ENCODE measurements around the gene OSTM1.
A peak's percentile ranks its signal among the peaks of the same experiment; 100 is the strongest.

Gene OSTM1, protein sequence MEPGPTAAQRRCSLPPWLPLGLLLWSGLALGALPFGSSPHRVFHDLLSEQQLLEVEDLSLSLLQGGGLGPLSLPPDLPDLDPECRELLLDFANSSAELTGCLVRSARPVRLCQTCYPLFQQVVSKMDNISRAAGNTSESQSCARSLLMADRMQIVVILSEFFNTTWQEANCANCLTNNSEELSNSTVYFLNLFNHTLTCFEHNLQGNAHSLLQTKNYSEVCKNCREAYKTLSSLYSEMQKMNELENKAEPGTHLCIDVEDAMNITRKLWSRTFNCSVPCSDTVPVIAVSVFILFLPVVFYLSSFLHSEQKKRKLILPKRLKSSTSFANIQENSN

DNA sequence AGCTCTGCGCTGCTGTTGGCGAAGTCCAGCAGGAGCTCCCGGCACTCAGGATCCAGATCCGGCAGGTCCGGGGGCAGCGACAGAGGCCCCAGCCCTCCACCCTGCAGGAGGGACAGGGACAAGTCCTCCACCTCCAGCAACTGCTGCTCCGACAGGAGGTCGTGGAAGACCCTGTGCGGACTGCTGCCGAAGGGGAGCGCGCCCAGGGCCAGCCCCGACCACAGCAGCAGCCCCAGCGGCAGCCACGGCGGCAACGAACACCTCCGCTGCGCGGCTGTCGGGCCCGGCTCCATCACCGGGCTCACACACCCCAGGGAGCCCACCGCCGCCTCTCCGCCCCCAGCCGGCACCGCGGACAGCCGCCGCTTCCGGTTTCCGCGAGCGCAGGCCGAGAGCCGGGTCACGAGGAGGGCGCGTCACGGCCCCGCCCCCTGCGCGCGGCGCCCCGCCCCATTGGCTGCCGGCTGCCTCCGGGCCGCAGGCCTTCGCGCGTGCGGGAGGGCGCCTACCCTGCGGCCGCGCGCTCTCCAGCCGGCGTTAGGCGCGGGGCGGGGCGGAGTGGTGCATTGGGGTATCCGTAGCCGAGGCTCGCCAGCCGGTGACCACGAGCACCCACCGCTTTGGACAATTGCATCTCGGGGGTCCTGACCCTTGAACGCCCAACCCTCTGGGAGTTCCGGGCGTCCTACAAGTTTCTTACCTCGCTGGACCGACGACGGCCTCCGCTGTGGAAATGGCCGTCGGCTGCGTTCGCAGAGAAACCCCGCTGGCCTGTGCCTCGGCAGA is at the start of gene OSTM1:
OSTM1 (minus strand) TSS at position 383 of the 786 bp plus-strand sequence; CDS start at position 293, 90 bp downstream.
- peak; percentile 96 for DNase-seq

DNA sequence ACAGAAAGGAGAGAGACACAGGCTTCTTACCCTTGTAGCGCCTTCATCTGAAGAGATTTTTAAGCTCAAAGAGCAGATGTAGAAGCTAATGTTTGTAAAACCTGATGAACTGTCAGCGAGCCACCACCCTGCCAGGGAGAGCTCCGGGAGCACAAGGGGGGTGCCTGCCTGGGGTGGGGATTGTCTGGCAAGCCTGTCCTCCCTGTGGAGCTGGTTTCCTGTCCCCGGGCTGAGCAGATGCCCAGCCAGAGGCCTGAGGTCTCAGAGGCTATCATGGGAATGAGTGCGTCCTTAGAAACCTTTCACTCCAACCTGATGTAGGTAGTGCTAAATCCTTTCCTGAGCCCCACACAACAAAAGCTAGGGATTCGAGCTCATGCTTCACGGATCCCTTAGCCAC is 49.4 kb upstream of the OSTM1 start:
- no peak for ATAC-seq

More for the DNA sequence above, at the start of gene OSTM1:
- ATAC-seq = peak; percentile 99

DNA sequence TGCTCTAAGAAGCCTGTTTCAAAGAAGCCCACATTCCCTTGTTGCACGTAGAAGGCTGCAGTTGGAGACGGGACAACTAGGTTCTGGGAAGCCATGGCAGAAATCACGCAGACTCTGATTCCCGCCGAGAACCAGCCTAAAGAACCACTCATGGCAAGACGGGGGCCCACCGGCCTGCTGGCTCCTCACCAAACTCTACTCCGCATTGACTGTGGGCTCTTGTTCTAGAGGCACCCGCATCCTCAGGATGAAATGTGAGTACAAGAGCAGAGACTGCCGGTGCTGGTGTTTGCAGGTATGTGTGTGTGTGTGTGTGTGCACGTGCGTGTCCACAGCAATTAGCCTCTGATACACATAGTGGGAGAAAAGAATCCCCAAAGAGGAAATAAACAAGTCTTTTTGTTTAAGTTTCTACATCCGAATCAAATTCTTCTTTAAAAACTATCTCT is 49.0 kb upstream of the OSTM1 start:
- DNase-seq = no peak
- no peak for ATAC-seq

More for the DNA sequence above, 49.4 kb upstream of the OSTM1 start:
- no peak for DNase-seq

DNA sequence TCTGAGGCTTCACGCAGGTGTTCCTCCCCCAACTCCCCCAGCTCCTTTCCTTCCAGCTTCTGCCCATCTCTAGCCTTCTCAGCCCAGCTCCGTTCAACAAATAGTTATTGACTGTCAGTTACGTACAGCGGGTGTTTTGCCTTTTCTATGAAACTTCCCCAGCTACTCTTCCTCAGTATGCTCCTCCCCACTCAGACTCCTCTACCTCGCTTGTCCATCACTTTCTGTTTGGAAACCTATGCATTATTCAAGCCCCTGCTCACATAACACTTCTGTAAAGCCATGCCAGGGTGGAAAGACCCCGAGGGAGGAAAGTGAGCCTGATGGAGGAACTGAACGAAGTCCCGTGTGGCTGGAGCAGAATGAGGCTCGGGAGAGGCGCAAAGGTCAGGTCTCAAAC is 47.1 kb upstream of the OSTM1 start:
- ATAC-seq (no peak), DNase-seq (no peak)

DNA sequence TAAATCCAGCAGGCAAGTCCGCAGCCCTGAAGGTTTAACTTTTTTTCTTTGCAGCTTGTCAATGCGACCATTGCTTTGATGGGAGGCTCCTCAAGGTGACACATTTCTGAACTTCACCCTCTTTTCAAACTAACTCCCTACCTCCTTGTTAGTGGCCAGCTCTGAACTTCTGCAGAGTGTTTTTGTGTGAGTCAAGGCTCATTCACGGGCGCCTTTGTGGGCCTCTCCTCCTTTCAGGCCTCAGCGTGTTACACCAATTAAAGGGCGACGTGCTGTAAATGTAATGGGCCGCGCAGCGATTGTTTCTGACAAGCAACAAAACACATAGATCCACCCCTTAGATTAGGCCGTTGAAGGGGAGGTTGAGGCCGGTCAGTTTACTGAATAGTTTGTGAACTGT is 45.8 kb upstream of the OSTM1 start:
- ATAC-seq (no peak), DNase-seq (no peak)

DNA sequence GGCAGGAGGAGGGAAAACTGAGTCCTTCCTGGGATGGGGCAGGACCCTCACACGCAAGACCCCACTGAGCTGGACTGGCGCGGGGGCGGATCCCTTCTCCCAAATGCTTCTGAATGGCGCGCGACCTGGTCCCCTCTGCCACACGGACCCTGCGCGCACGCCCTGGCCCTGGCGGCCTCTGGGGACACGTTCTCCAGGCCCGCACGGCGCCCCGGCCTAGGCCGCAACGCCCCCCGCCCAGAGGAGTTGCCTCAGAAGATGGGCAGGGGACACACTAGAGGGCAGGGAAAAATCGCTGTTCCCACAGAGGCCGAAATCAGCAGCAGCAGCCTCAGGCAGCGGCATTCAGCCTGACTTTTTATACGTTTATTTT is 45.2 kb upstream of the OSTM1 start:
- DNase-seq (no peak), ATAC-seq (no peak)

DNA sequence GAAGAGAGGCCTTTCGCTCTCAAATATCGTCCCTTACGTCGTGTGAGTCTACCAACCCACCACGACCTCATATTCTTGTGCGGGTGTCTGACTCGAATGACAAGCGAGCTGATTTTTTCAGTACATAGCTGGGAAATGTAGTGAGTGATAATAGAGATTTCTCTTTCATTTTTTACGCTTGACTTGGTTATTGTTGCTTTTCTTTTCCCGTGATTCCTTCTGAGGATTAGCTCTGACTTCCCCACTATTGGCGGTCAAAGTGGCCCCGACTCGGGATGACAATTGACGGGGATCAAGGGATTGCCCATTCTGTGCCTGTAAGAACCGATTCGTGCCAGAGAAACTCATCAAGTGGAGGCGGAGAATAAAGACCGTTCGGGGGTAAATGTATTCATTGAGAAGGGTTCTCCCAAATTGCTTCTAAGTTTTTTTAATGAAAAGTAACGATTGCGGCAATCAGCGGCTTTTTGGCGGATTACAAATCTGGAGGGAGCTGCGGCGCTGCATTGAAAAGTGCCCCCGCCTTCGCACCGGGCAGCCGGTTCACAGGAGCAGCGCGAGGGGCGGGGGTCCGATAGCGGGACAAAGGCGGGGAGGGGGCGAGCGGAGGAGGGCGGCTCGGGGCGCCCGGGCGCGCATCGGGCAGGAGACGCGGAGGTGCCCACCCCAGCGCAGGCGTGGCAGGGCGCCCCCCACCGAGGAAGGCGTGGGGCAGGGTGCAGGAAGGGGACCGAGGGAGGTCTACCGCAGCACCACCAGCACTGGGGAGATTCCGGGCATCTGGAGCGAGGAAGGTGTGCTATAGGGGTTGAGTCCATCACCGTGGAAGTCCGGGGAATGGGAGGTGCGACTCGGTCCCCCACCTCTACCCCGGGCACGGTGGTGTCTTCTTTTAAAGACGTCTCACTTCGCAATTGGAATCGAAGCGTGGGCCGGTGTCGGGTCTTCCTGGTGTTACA is 44.5 kb upstream of the OSTM1 start:
- ATAC-seq (no peak), DNase-seq (no peak)

DNA sequence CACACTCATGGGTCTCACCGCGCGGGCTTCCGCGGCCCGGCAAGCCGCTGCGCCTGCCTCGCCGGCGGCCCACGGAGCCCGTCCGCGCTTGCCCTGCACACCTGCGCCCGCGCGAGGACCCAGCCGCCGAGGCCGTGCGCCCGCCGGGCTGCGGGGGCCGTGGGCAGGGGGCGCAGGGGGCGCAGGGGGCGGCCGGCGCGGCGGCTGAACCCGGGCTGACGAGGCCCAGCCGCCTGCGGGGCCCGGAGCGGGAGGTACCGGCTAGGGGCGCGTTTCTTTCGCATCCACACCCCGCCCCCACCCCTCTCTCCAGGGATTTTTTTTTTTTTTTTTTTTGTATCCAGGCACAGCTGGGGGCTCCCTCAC is 43.8 kb upstream of the OSTM1 start:
- DNase-seq = no peak

DNA sequence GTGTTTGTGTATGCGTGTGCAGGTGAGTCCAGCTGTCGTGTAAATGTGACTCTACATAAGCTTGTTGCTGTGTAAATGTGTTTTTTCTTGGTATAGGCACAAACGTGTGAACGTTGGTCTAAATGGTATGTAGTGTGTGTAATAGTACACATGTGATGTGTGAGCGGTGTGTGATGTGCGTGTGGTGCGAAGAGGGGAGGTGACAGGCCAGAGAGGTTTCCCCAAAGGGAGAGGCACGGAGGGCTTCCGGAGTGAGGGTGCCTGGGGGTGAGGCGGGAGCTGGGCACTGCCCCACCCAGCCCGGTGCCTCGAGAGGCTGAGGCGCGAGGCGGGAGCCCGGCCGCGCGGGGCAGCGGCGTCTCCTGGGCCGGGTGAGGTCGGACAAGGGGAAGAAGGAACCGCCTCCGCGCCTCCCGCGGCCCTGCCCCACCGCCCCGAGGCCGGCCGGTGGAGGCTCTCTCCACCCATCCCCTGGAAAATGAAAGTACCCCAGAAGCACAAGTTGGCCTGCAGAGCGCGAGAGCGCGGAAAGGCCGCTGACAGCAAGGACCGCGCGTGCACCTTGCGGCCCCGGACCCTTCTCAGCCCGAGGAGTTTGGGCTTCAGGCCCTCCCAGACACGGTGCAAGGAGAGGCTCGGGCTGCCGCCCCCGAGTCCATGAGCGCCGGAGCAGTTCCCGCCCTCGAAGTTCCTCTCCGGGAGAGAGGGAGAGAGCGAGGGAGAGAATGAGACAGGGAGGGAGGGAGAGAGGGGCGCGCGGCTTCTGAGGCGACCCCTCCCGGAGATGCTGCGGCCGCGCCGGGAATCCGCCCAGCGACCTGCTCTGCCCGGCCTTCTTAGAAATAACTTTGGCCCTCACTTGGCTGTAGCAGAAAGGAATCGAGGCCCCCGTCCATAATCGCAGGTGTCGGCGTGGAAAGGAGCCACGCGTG is 43.2 kb upstream of the OSTM1 start:
- ATAC-seq (peak; percentile 50), DNase-seq (peak; percentile 37)

More for the DNA sequence above, 43.8 kb upstream of the OSTM1 start:
- no peak for ATAC-seq

DNA sequence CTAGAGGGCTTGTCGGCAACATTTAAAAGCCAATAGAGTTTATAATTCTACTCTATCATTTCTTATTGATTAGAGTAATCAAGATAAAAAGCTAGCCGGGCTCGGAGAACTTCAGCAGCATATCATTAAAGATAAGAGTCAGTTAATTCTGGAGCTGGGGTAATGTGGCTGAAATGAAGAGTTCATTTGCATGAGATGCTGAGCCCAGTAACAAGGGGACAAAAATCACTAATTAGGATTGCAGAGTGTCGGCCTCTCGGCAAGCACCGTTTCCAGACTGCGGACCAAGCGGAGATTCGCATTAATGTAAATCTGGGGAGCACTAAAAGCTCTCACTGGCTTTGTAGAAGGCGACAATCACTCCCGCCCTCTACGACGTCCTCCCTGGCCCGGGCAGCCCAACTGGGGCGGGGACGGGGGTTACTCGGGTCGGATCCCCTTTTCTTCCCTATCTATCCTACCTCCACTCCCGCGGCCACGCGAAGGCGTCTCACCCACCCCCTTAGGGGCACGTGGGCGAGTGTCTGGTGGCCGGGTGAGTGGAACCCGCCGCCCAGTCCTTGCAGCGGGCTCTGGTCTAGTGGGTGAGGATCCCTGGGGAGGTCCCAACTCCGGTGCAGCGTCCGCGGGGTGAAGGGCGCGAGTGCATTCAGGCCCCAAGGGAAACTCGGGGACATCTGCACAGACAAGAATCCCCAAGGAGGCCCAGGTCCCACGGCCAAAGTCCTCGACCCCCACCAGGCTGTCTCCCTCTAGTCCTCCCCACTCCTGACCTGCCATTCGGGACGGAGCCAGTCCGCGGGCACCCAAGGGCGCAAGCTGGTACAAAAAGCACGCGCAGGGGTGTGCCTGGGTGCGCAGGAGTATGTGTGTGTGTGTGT is 42.2 kb upstream of the OSTM1 start:
- ATAC-seq (no peak), DNase-seq (no peak)

DNA sequence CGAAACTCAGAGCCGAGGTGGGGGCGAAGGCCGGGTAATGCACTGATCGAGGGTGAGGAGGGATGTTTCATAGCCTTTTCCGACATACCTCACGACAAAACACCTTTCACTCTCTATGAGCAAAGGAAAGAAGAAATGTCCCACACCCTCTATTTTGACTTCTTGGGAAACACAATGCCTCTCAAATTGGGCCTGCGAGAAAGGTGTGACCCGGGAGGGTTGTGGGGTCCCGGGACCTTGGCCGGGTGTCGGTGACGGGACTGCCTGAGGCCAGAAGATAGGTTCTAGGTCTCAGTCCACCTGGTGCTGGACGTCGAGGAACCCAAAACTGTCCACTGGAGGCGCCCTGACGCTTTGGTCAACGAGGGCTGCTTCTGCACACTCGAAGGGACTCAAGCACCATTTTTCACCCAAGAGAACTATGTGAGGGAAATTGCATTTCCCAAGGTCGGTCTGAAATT is 41.1 kb upstream of the OSTM1 start:
- ATAC-seq (no peak), DNase-seq (peak; percentile 31)

DNA sequence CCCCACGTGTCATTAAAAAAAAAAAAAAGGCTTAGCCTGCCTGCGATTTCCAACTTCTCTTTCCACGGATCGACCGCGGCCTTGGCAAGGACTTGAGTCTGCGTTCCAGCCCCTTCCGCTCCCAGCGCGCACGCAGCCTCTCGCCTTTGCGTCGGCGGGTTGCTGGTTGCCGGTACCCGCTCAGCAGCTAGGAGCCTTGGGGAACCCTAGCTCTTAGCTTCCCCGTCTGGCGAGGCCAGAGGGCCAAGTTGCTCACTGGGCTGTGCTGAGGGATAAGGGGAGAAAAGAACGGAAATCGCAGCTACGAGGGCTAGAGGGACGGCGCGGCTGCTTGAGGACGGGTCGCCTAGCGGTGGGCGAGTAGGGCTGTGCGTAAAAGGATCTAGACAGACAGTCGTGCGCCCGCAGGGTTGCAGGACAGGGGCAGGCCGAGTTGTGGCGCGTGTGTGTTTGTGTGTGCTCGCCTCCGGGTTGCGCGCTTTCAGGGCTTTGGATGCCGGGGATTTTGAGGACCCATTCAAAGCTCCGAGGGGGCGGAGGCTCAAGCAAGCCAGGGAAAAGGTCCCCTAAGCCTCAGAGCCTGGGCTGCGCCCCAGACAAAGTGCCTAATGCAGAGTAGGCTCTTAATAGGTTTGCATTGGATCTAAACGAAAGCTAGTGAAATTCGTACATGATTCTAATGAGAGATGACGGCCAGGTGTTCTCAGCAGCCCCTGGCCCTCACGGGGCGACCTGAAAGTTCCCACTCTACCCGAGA is 40.5 kb upstream of the OSTM1 start:
- ATAC-seq = peak; percentile 29
- peak; percentile 54 for DNase-seq

DNA sequence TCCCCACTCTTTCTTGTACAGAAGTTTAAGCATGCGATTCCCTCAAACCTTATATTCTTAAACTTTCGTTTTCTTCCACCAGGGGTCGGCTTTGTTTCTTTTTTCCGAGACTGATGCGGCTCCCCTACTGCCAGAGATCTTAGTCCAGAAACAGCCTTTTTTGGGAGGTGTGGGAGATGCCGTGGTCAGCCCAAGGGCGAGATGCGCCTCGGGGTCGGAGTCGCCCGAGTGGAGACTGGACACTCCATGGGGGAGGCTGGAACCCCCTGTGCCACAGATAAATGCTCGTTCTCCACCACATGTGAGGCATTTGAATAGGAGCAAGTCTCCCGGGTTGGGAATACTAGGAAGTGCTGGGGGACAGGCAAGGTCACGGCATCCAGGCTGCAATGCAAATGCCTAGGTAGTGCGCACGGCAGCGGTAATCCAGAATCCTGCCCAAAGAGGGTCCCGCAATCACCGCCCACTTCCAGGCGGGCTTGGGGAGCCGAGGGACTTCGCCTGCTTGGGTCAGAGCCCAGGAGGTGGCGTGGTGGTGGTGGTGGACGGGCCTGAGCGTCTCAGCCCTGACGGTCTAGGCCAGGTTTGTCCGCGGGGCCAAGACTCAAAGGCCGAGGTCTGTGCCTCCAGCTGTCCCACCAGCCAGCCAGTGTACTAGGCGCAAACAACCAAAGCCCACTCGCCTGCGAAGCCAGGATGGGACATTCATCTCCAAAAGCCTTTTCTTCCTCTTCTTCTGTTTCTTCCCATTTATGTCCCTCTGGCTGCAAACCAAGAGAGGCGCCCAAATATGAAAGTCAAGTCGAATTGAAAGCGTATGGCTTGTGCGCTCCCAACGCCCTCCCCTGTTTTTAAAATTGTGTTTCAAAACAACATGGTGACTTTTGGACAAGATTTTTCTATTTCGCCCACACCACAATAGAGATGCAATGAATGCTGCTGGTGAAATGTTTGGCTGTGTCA is 39.3 kb upstream of the OSTM1 start:
- ATAC-seq (no peak), DNase-seq (no peak)

DNA sequence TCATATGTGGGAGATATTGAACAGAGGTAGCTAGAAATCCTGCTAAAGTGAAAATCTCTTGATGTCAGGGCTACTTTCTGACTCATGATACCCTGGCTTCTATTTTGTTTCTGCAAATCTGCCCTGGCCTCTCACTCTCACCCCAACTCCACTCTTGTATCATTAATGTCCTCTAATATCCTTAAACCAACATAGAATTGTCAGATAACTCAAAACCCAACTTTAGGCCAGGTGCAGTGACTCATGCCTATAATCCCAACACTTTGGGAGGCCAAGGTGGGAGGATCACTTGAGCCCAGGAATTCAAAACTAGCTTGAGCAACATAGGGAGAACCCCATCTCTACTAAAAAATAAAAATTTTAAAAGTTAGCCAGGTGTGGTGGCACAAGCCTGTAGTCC is 33.8 kb upstream of the OSTM1 start:
- DNase-seq (no peak), ATAC-seq (no peak)

DNA sequence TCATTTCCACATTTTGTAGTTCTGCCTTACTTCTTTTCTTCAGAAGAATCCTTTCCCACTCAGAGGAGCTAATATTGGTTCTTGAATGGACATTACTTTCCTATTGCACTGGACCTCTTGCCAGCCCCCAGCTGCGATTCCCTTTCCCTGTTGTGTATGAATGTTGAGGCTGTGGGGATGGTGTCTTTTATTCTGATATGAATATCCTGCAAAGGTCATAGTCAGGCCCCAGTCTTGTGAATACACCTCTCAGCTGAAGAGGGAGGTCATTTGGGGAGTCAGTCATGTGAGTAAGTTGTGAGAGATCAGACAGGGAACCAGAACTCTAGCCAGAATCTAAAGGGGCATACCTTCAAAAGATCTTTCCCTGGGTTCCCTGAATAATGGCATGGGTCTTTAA is 32.6 kb upstream of the OSTM1 start:
- no peak for DNase-seq
- ATAC-seq = no peak

DNA sequence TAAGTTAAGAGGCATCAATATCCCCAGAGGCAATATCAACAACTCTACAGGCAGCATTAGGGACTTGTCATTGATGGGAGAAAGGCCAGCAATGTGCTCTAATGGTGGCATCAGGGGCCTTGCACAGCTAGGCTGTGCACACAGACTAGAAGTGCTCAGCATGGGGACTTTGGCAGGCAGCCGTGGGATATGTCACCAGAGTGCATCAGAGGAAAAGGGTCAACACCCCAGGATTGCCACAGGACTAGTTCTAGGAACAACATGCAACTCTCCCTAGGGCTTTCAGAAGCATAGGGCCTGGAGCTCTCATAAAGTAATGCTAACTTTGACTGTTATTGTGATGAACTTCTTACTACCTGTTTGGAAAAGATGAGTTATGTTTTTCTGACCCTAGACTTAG is 32.2 kb upstream of the OSTM1 start:
- ATAC-seq (no peak), DNase-seq (no peak)

DNA sequence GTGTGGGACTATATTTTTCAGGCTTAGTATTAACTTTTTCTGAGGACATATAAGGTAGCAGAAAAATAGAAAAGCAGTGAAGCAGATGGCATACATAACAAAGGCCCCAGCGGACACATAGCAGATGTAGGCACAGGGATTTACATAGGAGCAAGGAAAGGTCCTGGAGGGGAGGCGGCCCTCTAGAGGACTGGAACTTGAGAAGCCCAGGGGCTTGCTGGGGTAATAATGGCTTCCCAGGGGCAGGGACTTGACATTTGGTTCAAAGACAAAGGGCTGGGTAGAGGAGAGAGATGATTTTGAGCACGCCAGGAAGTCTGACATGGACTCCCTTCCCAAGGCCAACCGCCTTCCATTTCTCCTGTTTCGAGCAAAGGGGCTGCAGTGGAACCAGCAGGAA is 31.7 kb upstream of the OSTM1 start:
- ATAC-seq (no peak), DNase-seq (no peak)

DNA sequence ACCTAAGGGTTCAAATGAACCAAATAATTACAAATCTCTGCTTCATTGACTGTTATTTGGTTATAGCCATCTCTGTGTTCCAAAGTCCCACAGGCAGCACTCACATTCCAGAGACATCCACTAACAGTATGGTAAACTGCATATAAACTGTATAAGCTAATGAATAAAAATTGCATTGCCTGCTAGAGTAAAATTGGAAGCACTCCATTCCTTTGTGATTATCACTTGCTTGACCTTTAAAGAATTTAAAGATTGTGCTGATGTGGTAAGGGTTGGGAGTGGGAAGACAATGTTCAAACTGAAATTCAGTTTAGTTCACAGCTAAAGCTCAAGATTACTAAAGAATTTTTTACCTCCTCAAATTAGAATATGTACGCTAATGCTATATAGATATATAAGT is 31.0 kb upstream of the OSTM1 start:
- no peak for ATAC-seq
- no peak for DNase-seq
